Measurements from ENCODE around the gene LRRTM3. TPM values are rescaled to one million over a fixed set of nuclear protein-coding genes. Genes with fewer than 3 reads are reported as not detected.

LRRTM3 gene
- total and polyA plus RNA-seq, 2 donors, result 0.02 to 0.05 TPM

DNA sequence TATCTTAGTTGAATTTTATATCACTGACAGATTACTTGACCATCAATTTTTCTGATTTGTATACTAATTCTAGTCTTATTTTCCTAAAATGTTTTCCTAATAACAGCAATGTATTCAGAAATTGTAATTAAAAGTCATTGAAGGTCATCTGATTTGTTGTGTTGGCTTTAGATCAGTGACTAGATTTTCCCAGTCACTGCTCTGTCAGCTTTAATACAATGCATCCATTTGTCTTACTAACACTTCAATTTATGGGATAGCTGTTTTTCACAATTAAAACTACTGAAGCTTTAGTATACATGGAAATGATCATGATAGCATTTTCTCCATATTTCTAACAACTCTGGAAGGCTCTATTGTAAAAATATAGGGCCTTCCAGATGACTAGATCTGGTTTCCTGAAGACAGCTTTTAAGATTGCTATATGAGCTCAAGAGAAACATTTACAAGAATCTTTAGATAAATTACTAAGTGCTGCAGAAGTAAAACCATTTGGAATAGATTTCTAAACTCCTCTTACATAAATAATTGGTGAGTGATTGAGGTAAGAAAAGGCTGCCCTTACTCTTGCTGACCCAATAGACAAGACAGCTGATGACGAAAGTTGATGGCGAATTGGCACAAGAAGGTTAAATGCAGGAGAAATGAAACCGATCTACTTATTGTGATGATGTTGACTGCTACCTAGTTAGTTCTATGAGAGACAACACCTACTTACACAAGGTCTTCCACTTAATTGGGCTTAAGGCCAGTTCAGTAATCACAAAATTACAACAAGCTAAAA is 74.1 kb downstream of the LRRTM3 start:
- Histone ChIP-seq H3K36me3 (ENCODE audit: control insufficient read depth in 2 of 2, insufficient read depth in 2 of 2, low read length in 1 of 2) (no peaks in the 10 kb centered on the region), H3K27me3 (ENCODE audit: control insufficient read depth in 2 of 2, insufficient read depth in 1 of 2, low read length in 1 of 2) (no peaks in the 10 kb centered on the region), H3K4me1 (ENCODE audit: control insufficient read depth in 2 of 2, insufficient read depth in 2 of 2, low read length in 2 of 2) (no peaks in the 10 kb centered on the region), H3K4me3 (ENCODE audit: low read length in 2 of 2) (no peak overlapping the region), H3K27ac (ENCODE audit: low read depth in 1 of 2, low read length in 1 of 2) (no peak overlapping the region), H3K9me3 (ENCODE audit: control insufficient read depth in 2 of 2, insufficient read depth in 1 of 2, low read length in 1 of 2) (no peaks in the 10 kb centered on the region)
- 96% methylated on average over 3 of the region's 3 CpGs for WGBS
- no peak for DNase-seq (ENCODE audit: low read depth in 6 of 9, low spot score in 9 of 9)

DNA sequence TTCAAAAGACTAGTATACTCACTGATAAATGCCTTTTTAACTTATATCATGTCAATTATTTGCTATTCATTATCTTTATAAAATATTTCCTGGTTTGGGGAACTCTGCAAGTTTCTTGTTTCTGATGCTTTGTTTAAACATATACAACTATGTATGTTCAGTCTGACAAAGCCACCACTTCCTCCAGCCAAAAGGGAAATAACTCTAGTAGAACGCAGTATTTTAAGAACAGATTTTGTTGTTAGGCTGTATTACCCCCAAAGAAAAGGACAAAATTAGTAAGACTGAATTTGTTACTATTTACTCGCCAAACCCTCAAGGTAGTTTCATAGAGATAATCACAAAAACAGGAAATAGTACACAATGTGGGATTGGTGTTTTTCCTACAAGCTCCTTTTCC is 78.9 kb downstream of the LRRTM3 start:
- no peaks in the 10 kb centered on the region for H3K27me3 ChIP-seq (ENCODE audit: control insufficient read depth in 2 of 2, insufficient read depth in 1 of 2, low read length in 1 of 2)
- H3K4me3 ChIP-seq (ENCODE audit: low read length in 2 of 2), result no peak overlapping the region
- H3K9me3 ChIP-seq (ENCODE audit: control insufficient read depth in 2 of 2, insufficient read depth in 1 of 2, low read length in 1 of 2), result no peaks in the 10 kb centered on the region
- no peaks in the 10 kb centered on the region for H3K36me3 ChIP-seq (ENCODE audit: control insufficient read depth in 2 of 2, insufficient read depth in 2 of 2, low read length in 1 of 2)
- no peak overlapping the region for H3K27ac ChIP-seq (ENCODE audit: low read depth in 1 of 2, low read length in 1 of 2)
- WGBS, result 25% methylated on average over 2 of the region's 2 CpGs
- no peak for DNase-seq (ENCODE audit: low read depth in 6 of 9, low spot score in 9 of 9)
- no peaks in the 10 kb centered on the region for H3K4me1 ChIP-seq (ENCODE audit: control insufficient read depth in 2 of 2, insufficient read depth in 2 of 2, low read length in 2 of 2)

DNA sequence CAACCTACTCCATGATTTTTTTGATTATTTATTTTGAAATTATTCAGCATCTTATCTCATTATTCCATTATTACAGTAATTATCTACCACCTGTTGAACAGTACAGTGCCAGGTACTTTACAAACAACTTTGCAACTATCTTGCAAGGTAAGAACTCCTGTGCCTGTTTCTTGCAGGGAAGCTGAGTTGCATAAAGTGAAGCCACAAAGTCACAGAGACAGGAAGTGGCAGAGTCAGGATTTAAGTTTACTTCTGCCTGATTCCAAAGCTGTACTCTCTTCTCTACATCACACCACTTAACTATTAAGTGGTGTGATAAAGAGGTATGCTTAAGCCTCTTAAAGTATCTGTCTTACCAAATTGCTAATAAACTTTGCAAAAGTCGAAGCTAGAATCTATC is 80.1 kb downstream of the LRRTM3 start:
- H3K27ac ChIP-seq (ENCODE audit: low read depth in 1 of 2, low read length in 1 of 2), result no peak overlapping the region
- no peaks in the 10 kb centered on the region for H3K36me3 ChIP-seq (ENCODE audit: control insufficient read depth in 2 of 2, insufficient read depth in 2 of 2, low read length in 1 of 2)
- no peak overlapping the region for H3K4me3 ChIP-seq (ENCODE audit: low read length in 2 of 2)
- H3K4me1 ChIP-seq (ENCODE audit: control insufficient read depth in 2 of 2, insufficient read depth in 2 of 2, low read length in 2 of 2), result no peaks in the 10 kb centered on the region
- WGBS, result 59% methylated on average over 1 of the region's 1 CpG
- no peaks in the 10 kb centered on the region for H3K9me3 ChIP-seq (ENCODE audit: control insufficient read depth in 2 of 2, insufficient read depth in 1 of 2, low read length in 1 of 2)
- DNase-seq (ENCODE audit: low read depth in 6 of 9, low spot score in 9 of 9), result no peak
- H3K27me3 ChIP-seq (ENCODE audit: control insufficient read depth in 2 of 2, insufficient read depth in 1 of 2, low read length in 1 of 2), result no peaks in the 10 kb centered on the region

DNA sequence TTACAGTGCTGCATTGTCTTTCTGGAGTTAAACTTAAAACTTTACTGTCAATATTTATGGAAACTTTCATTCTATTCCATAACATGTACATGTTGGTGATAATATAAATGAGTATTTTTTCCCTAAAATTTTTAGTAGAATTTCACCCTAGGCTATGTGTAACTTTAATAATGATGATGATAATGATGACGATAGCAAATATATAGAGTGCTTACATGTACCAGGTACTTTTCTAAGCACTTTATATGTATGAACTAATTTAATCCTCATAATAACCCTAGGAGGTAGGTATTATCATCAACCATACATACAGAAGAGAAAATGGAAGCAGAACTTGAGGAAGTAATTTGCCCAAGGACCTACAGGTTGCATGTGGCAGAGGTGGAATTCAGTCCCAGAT is 85.6 kb downstream of the LRRTM3 start:
- H3K9me3 ChIP-seq (ENCODE audit: control insufficient read depth in 2 of 2, insufficient read depth in 1 of 2, low read length in 1 of 2), result no peaks in the 10 kb centered on the region
- no peak overlapping the region for H3K27ac ChIP-seq (ENCODE audit: low read depth in 1 of 2, low read length in 1 of 2)
- 100% methylated on average over 1 of the region's 1 CpG for WGBS
- no peaks in the 10 kb centered on the region for H3K36me3 ChIP-seq (ENCODE audit: control insufficient read depth in 2 of 2, insufficient read depth in 2 of 2, low read length in 1 of 2)
- H3K27me3 ChIP-seq (ENCODE audit: control insufficient read depth in 2 of 2, insufficient read depth in 1 of 2, low read length in 1 of 2), result no peaks in the 10 kb centered on the region
- H3K4me1 ChIP-seq (ENCODE audit: control insufficient read depth in 2 of 2, insufficient read depth in 2 of 2, low read length in 2 of 2), result no peaks in the 10 kb centered on the region
- no peak overlapping the region for H3K4me3 ChIP-seq (ENCODE audit: low read length in 2 of 2)
- DNase-seq (ENCODE audit: low read depth in 6 of 9, low spot score in 9 of 9), result no peak

DNA sequence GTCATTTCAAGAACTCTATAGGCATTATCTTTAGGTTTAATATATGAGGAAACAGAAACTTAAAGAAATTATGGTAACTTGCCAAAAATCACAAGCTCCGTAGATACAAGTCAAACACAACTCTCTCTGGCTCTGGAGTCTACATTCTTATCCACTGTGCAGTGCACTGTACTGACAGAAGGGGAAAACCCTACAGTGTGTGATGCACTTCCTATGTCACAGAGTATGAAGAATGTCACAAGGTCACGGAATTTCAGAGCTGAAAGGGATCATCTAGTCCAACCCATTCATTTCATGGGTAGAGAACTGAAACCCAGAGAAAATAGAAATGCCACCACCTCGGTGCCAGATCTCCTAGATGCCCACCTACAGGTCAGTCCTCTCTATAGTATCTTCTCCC is 86.1 kb downstream of the LRRTM3 start:
- WGBS, result 88% methylated on average over 3 of the region's 3 CpGs
- no peaks in the 10 kb centered on the region for H3K36me3 ChIP-seq (ENCODE audit: control insufficient read depth in 2 of 2, insufficient read depth in 2 of 2, low read length in 1 of 2)
- no peaks in the 10 kb centered on the region for H3K4me1 ChIP-seq (ENCODE audit: control insufficient read depth in 2 of 2, insufficient read depth in 2 of 2, low read length in 2 of 2)
- no peak for DNase-seq (ENCODE audit: low read depth in 6 of 9, low spot score in 9 of 9)
- no peak overlapping the region for H3K4me3 ChIP-seq (ENCODE audit: low read length in 2 of 2)
- H3K9me3 ChIP-seq (ENCODE audit: control insufficient read depth in 2 of 2, insufficient read depth in 1 of 2, low read length in 1 of 2), result no peaks in the 10 kb centered on the region
- H3K27ac ChIP-seq (ENCODE audit: low read depth in 1 of 2, low read length in 1 of 2), result no peak overlapping the region
- H3K27me3 ChIP-seq (ENCODE audit: control insufficient read depth in 2 of 2, insufficient read depth in 1 of 2, low read length in 1 of 2), result no peaks in the 10 kb centered on the region

DNA sequence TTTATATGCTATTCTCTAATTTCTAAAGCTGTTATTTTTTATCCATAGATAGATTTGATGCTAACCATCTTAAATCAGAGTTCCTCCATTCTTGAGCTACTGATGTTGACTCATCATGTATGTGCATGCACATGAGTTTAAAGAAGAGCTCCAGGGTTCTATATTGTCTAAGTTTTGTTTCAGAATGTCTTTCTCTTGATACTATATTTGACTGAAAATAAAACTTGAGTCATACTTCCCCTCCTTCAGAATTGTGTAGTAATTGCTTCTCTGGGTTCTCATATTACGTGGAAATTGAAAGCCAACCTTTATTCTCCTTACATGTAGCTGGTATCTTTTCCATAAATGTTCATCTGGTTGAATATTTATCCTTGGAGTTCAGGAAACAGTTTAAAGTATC is 89.4 kb downstream of the LRRTM3 start:
- H3K4me1 ChIP-seq (ENCODE audit: control insufficient read depth in 2 of 2, insufficient read depth in 2 of 2, low read length in 2 of 2), result no peaks in the 10 kb centered on the region
- no peaks in the 10 kb centered on the region for H3K36me3 ChIP-seq (ENCODE audit: control insufficient read depth in 2 of 2, insufficient read depth in 2 of 2, low read length in 1 of 2)
- 86% methylated on average over 1 of the region's 1 CpG for WGBS
- no peak for DNase-seq (ENCODE audit: low read depth in 6 of 9, low spot score in 9 of 9)
- H3K27ac ChIP-seq (ENCODE audit: low read depth in 1 of 2, low read length in 1 of 2), result no peak overlapping the region
- no peaks in the 10 kb centered on the region for H3K9me3 ChIP-seq (ENCODE audit: control insufficient read depth in 2 of 2, insufficient read depth in 1 of 2, low read length in 1 of 2)
- no peaks in the 10 kb centered on the region for H3K27me3 ChIP-seq (ENCODE audit: control insufficient read depth in 2 of 2, insufficient read depth in 1 of 2, low read length in 1 of 2)
- no peak overlapping the region for H3K4me3 ChIP-seq (ENCODE audit: low read length in 2 of 2)

DNA sequence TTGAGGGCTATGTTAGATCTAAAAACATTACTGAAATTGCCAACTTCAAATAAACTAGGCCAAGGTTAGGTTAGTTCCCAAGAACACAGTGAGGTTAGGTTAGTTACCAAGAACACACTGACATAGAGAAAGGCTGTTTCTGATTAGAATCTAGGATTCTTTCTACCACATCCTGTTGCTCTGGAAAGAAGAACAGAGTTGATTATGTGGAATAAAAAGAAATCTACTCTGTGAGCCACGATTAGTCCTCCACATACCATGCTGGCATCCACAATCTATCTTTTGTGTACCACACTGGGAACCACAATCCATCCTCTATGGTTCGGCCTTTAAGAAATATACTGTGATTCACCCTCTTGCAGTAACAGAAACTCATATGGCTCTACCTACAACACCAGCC is 91.4 kb downstream of the LRRTM3 start:
- Histone ChIP-seq H3K4me1 (ENCODE audit: control insufficient read depth in 2 of 2, insufficient read depth in 2 of 2, low read length in 2 of 2) (no peaks in the 10 kb centered on the region), H3K27me3 (ENCODE audit: control insufficient read depth in 2 of 2, insufficient read depth in 1 of 2, low read length in 1 of 2) (no peaks in the 10 kb centered on the region), H3K36me3 (ENCODE audit: control insufficient read depth in 2 of 2, insufficient read depth in 2 of 2, low read length in 1 of 2) (no peaks in the 10 kb centered on the region), H3K27ac (ENCODE audit: low read depth in 1 of 2, low read length in 1 of 2) (no peak overlapping the region), H3K9me3 (ENCODE audit: control insufficient read depth in 2 of 2, insufficient read depth in 1 of 2, low read length in 1 of 2) (no peaks in the 10 kb centered on the region), H3K4me3 (ENCODE audit: low read length in 2 of 2) (no peak overlapping the region)
- no peak for DNase-seq (ENCODE audit: low read depth in 6 of 9, low spot score in 9 of 9)
- WGBS, result 81% methylated on average over 2 of the region's 2 CpGs

DNA sequence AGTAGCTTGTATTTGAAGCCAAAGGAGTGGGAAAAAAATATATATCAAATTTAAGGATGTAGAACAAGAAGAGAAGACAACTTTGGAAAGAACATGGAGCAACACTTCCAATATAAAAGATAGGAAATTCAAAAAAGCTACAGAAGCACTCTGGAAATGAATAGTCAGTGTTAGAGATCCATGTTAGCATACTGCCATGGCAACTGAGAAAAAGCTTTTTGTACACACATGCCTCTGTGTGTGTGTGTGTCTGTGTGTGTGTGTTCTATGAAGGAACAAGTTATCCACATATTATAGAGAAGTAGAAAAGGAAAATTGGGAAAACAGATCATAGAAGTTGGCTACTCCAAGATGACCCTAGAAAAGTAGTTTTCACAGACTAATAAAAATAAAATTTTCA is 96.3 kb downstream of the LRRTM3 start:
- Histone ChIP-seq H3K9me3 (ENCODE audit: control insufficient read depth in 2 of 2, insufficient read depth in 1 of 2, low read length in 1 of 2) (no peaks in the 10 kb centered on the region), H3K27ac (ENCODE audit: low read depth in 1 of 2, low read length in 1 of 2) (no peak overlapping the region), H3K4me1 (ENCODE audit: control insufficient read depth in 2 of 2, insufficient read depth in 2 of 2, low read length in 2 of 2) (no peaks in the 10 kb centered on the region), H3K36me3 (ENCODE audit: control insufficient read depth in 2 of 2, insufficient read depth in 2 of 2, low read length in 1 of 2) (no peaks in the 10 kb centered on the region), H3K27me3 (ENCODE audit: control insufficient read depth in 2 of 2, insufficient read depth in 1 of 2, low read length in 1 of 2) (no peaks in the 10 kb centered on the region), H3K4me3 (ENCODE audit: low read length in 2 of 2) (no peak overlapping the region)
- no peak for DNase-seq (ENCODE audit: low read depth in 6 of 9, low spot score in 9 of 9)

DNA sequence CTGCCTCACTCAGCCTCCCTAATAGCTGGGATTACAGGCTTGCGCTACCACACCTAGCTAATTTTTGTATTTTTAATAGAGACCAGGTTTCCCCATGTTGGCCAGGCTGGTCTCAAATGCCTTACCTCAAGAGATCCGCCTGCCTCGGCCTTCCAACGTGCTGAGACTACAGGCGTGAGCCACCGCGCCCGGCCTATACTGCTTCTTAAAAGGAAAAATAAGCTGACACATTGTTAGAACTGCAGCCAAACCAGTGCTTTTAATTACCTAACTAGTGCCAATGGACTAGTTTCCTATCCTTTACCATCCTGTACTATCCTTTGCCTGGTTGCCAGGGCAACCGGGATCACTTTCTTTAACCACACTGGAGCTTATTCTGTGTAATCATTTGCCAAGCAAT is 108.0 kb downstream of the LRRTM3 start:
- H3K27me3 ChIP-seq (ENCODE audit: control insufficient read depth in 2 of 2, insufficient read depth in 1 of 2, low read length in 1 of 2), result no peaks in the 10 kb centered on the region
- H3K4me1 ChIP-seq (ENCODE audit: control insufficient read depth in 2 of 2, insufficient read depth in 2 of 2, low read length in 2 of 2), result no peaks in the 10 kb centered on the region
- H3K27ac ChIP-seq (ENCODE audit: low read depth in 1 of 2, low read length in 1 of 2), result no peak overlapping the region
- H3K36me3 ChIP-seq (ENCODE audit: control insufficient read depth in 2 of 2, insufficient read depth in 2 of 2, low read length in 1 of 2), result no peaks in the 10 kb centered on the region
- no peaks in the 10 kb centered on the region for H3K9me3 ChIP-seq (ENCODE audit: control insufficient read depth in 2 of 2, insufficient read depth in 1 of 2, low read length in 1 of 2)
- 96% methylated on average over 9 of the region's 9 CpGs for WGBS
- no peak overlapping the region for H3K4me3 ChIP-seq (ENCODE audit: low read length in 2 of 2)
- no peak for DNase-seq (ENCODE audit: low read depth in 6 of 9, low spot score in 9 of 9)
